Ramos (cell line): ENCODE measurements around the gene TDRD1.

ENCODE experiments used
- in situ Hi-C: fragments of 300-500 bp; cut with MboI; formaldehyde crosslinking; loops from one replicate; pipeline ENCODE4 v1.14.3; 2022; ENCODE audit warnings: low sequenced_read_pairs; ENCODE audit not compliant: unreplicated experiment

TDRD1 gene

DNA sequence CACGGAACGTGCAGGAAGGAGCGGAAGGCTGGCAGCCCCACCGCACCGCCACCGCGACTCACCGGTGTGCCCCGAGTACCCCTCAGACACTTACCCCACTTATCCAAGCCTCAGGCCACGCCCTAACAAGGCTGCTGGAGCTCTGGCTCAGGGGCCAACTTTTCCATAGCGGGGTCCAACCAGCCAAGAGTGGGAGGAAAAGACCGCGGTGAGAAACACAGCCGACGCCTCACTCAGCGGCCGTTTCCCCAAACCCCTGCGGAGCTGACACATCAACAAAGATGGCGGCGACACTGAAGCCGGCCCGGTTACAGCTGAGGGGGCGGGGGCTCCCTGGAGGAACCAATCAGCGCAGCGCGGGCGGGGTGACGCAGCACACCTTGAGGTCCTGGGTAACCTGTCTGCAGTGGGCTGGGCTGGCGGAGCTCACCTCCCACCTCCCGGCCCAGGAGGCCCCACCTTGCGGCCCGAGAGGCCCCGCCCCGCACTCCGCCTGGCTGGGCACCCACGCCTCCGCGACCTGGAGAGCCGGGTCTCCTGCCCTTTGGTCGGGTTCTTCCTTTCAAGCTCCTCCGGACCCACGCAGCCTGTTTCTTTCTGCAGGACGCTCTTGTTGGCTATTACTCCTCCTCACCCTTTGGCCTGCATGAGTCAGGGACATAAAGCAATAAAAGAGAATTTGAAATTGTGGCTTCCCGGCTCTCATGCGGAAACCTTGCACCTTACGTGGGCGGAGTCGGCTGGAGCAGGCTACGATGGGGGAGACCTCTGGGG is 5.0 kb upstream of the TDRD1 start, which contains the start of gene CCDC186:
CCDC186 (minus strand) TSS at position 283 of the 774 bp plus-strand sequence. CDS start 10,935 bp downstream, outside the sequence.
- in situ Hi-C loops = no loop called here

DNA sequence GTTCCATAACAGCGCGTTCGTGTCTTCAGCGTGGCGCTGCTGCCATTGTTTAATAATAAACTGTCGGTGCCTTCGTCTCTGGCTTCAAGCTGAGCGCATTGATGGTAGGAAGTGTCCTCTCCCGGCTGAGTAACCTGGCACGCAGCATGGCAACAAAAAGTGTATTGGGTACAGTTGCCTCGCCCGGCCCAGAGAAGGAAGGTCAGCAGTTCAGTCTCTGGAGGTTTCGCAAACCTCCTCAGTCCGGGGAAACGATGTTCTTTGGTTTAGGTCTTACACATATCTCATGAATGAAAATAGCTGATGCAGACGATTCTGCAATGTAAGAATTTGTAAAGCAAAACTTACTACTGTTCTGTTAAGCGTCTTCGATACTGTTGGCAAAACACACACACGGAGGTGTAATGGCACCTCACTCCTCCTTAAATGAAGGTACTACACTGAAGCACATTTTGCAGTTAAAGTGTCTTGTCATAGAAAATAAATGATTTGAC is 4.4 kb upstream of the TDRD1 start:
- in situ Hi-C loops = no loop called here

DNA sequence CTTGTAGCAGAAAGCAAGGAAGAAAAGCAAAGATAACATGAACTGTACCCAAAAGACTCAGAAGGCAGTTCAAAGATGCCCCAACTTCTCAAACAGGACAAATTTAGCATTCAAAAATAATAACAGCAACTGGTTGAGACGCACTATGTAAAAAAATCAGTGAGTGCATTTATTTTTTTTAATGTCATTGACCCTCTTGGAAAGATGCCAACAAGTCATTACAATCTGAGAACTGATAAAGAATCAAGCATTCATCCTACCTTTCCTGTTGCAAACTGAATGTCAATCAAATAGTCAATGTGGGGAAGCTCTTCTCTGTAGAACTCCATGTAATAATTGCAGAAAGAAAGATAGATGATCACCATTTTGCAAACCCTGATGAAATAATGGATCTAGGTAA is 3.5 kb upstream of the TDRD1 start:
- in situ Hi-C loops = no loop called here

DNA sequence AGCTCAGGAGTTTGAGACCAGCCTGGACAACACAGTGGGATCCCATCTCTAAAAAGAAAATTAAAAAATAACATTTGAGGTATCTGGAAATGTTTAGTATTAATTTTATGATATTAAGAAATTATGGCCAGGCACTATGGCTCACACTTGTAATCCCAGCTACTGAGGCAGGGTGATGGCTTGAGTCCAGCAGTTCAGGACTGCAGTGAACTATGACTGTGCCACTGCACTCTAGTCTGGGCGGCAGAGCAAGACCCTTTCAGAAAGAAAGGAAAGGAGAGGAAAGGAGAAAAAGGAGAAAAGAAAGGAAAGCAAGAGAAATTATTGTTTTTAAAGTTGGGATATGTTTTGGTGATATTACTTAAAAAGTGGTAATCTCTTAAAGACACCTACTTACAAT is 2.6 kb upstream of the TDRD1 start:
- in situ Hi-C loops = no loop called here

DNA sequence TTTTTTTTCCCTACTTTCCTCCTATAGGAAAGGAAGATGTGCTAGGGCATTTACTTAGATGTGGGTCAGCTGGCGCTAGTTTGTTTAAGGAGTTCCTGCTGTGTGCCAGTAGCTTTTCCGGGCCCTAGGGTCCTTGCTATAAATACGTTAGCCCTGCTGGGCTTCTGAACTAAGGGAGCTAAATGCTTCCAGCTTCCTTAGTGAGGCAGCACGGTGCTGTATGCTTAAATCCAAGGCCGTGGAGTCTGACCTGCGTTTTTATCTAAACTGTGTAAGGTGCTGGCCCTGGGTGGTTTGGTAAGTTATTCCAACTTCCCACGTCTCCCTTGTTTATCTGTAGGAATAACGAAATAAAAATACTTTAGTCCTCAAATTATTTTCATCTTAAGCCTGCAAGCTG is 594 bp downstream of the TDRD1 start:
- in situ Hi-C loops = no loop called here

DNA sequence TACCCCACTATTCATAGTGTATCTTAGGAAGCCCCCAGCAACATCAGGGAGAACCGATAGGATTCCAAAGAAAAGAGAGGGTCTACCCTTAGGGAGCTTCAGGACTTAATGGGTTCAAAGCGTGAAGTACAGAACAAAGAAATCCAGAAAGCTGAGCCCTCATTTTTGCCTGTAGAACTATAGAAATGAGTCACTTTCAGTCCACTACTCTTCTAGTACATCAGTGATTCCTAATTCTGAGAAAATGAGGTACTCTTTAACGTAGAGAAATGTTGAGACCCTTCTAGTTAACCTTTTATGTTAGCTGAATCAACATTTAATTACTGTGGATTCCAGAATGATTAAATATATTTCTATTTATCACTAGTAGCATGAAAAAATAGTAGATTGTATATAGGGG is 1.8 kb downstream of the TDRD1 start:
- in situ Hi-C loops = no loop called here

DNA sequence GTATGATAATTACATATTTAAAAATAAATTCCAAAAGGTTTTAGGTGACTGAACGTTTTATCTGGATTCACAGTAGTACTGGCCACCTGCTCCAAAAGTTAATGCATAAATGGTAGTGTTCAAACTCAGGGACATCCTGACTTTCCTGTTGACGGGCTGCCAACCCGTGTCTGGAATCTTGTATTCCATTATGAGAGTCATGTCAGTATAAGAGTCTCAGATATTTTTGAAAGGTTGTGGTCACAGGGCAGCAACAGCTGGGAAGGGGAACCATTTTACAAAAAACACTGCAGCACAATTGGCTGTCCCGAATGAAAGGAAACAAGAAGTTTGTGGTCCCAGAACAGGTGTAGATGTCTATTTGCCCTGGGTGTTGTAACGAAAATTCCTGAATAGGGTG is 2.8 kb downstream of the TDRD1 start:
- in situ Hi-C loops = no loop called here

DNA sequence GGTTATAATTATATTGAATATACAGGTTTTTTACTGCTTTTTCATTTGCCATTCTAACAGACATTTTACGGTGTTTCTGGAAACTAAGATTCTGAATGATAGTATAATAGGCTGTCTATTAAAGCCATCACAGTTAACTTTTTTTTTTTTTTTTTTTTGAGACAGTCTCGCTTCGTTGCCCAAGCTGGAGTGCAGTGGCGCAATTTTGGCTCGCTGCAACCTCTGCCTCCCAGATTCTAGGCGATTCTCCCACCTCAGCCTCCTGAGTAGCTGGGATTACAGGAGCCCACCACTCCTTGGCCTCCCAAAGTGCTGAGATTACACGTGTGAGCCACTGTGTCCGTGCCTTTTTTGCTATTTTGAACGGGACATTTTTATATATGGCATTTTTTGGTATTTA is 4.4 kb downstream of the TDRD1 start:
- in situ Hi-C loops = no loop called here

DNA sequence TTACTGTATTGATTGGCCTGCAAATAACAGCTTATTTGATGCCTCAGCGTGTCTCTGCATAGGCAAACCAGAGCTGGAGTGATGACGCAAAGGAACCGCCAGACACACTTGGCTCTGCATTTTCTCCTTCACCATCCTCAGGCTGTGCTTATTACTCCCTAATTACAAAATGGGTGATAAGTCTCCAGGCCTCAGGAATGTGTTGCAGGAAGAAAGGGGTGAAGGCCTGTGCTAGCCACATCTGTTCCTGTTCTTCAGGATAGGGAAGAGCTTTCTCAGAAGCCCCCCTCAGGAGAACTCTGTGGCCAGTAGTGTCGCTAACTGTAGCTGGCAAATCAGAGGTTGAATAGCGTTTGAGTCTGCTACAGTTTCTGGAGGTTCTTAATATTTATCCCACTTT is 5.1 kb downstream of the TDRD1 start:
- in situ Hi-C loops = no loop called here

DNA sequence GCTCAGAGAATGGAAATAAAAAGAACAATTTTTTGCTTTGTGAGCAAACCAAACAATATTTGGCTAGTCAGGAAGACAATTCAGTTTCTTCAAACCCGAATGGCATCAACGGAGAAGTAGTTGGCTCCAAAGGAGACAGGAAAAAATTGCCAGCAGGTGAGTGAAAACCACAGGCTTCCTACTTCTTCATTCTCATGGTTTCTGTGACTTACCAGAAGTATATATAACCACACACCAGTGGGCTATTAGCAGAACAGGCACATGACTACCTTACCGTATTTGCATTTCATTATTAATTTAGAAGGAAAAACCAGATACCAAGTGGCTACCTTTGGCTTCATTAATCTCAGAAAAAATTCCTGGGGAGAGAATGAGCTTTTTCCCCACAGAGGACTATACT is 8.8 kb downstream of the TDRD1 start:
- in situ Hi-C loops = no loop called here

DNA sequence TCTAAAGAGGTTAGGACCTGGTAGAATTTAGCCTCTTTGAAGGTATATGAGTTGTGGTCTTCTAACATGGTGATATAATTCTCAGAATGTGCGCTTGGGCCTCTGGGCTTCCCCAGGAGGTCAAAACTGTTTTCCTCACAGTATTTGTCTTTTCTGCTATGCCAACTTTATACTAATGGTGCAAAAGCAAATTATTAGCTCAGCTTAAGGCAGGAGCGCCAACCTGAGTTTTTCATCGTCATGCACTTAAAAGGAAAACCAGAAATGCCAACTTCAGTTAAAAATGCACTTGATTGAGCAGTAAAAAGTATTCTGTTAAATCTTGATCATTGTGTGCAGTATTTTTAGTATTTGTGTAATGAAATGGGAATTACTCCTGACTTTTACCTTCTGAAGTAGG is 9.7 kb downstream of the TDRD1 start:
- in situ Hi-C loops = no loop called here

DNA sequence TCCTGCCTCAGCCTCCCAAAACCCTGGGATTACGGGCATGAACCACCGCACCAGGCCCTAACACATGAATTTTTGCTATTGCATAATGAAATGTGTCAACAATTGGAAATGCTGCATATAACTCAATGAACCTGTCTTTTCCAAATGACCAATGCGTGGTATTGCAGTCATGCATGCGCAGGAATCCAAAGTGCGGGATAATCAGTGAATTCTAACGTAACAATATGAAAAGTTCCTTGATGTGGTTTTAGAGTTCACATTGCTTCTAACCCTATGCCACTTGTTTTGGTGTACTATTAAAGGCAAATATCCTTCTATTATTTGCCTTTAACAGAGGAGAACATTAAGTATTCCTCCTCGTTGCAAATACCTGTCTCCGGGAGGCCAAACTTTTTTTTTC is 10.5 kb downstream of the TDRD1 start:
- in situ Hi-C loops = no loop called here

DNA sequence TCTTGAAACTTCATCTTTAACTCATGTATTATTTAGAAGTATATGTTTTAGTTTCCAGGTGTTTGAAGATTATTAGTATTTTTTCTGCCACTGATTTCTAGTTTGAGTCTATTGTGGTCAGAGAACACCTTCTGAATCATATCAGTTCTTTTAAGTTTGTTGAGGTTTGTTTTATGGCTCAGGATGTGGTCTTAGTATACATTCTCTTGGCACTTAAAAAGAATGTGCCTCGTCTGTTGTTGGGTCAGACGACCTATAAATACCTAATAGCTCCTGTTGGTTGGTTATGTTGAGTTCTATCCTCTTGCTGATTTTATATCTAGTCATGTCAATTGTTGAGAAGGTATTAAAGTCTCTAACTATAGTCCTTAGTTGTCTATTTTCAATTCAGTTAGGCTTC is 15.9 kb downstream of the TDRD1 start:
- in situ Hi-C loops = no loop called here

DNA sequence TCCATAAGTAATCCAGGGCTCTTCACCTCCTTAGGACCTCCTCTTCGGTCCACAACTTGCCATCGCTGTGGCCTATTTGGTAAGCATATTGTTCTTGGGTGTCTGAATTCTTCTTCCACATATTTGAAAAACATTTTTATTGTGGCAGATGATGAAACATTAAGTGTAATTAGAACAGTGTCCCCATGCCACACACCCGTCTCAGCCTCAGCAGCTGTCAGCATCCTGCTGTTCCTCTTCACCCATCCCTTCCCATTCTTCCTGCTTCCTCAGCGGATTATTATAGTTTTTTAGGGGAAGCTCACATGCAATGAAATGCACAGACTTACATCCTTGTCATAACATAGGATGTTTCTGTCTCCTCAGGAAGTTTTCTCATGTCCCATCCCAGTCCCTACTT is 20.1 kb downstream of the TDRD1 start:
- in situ Hi-C loops = no loop called here

DNA sequence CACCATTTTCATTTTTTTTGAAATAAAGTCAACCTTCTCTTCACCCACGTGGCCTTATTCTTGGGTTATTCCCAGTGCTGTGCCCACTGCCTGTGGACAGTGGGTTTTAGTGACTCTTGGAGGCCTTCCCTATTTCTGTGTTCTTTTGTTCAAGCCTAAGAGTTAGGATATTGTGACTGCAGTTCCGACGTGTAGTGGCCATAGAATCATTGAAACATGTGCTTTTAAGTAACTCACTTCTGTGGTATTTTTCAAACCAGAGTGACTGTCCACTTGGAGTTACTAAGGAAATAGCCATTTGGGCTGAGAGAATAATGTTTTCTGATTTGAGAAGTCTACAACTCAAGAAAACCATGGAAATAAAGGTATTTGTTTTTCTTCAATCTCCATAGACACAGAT is 23.7 kb downstream of the TDRD1 start:
- in situ Hi-C loops = no loop called here

DNA sequence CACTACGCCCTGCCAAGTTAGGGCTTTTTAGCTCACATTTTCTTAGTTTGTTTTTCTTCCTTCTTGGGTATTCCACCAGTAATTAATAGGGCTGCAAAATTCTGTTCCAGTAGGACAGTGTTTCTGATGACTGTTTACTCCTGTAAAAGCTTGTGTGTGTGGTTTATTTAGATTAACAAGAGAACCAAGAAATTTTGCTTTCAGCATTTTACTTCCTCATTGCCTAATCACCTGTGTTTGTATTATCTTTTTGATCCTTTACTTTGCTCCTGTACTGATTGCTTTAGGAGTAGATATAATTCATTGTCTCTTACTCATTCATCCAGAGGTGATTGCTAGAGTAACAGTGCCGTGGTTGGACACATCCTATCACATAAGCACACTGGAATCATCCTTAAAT is 27.7 kb downstream of the TDRD1 start:
- in situ Hi-C loops = no loop called here

DNA sequence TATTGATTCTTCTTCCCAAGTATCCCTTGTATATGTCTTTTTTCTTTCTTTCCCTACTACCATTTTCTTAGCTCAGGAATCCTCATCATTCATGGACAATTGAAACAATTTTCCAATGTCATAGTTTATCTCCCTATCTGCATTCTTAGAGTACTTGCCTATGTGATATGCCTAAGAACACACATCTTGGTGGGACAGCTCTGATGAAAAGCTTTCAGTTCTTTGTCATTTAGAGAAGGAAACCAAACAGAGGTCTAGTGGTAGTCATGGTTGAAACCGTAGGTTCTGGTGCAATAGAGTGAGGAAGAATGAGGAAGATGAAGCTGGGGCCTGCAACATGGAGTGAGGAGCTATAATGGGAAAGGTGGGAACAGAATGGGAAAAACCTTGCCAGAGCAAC is 28.2 kb downstream of the TDRD1 start:
- in situ Hi-C loops = no loop called here

DNA sequence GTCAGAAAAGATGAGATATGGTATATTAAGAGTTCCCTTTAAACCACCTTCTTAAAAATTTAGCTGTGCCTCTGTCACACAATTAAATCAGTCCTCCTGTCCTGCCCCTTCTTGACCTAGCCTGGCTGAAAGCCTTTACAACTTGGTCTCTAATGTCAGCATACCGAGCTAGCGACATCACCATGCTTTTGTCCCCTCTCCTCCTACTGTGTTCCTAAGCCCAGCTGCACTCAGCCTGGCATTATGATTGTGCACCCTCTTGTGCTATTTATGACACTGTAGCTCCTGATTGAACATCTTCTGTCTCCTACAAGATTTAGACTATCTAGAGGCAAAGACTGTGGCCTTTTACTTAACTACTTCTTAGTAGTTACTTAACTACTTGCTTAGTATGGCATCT is 29.2 kb downstream of the TDRD1 start:
- in situ Hi-C loops = no loop called here

DNA sequence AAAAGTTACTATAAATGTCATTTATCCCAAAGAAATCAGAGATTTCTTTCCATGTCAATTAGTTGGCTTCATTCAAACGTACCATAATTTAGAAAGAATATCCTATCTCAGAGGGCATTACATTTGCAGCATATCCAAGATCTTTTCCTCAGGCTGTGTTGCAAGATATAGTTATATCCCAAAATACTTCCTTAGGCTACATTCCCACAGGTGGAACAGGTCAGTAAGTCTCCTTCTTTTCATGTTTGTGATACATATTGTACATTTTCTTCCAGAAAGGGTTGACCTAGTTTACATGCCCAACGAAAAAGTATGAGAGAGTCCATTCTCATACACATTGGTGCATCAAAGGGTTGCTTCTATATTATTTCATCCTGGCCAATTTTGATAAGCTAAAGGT is 33.0 kb downstream of the TDRD1 start:
- in situ Hi-C loops = no loop called here

DNA sequence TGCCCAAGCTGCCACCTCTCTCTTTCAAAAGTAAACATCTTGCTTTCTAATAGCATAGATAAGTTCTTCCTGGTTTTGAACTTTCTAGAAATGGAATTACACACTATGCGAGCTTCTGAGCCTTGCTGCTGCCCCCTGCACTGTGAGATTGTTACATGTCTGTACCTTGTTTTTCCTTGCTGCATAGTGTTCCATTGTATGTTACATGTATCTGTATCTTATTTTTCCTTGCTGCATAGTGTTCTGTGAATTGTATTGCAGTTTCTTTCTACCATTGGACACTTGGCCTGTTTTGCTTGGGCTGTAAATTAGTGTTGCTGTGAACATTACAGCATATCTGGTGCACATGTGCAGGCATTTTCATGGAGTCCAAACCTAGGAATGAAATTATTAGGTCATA is 35.9 kb downstream of the TDRD1 start:
- in situ Hi-C loops = no loop called here

DNA sequence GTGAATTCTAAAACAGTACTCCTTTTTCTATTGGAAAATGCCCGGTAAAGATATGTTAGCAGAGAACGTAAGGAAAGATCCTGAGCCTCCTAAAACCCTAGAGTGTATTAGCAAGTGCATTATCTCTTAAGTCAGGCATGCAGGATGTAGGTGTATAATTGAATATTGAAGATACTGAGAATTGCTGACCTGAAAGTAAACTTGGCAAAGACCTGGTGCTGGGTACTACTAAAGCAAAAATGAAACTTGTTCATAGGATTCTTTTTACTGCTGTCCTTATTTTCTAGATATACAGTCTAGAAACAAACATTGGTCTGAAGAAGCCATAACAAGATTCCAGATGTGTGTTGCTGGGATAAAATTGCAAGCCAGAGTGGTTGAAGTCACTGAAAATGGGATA is 41.1 kb downstream of the TDRD1 start:
- in situ Hi-C loops = no loop called here

DNA sequence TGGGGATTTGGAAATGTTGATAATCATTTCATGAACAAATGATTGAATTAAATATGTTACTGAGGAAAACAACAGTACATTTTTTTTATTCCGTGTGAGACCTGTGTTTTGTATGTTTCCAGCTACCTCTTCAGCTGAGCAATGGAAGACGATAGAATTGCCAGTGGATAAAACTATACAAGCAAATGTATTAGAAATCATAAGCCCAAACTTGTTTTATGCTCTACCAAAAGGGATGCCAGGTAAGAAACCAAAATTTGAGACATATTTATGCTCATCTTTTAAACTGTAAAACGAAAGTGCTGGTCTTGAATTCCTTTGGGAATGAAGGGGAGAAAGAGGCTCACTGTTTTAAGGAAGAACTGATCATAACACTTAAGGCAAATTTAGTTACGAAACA is 42.1 kb downstream of the TDRD1 start:
- in situ Hi-C loops = no loop called here
